ENCODE data around the gene ARGLU1. TPM values are rescaled to one million over a fixed set of nuclear protein-coding genes. Genes with fewer than 3 reads are reported as not detected.

Gene ARGLU1
- total RNA-seq, 1 donor: 42.0 TPM

- Histone ChIP-seq H3K4me1 (ENCODE audit: insufficient read depth, low read length) (peaks cover 10% of the 10 kb centered on the region), H3K9me3 (ENCODE audit: low read depth, low read length) (no peaks in the 10 kb centered on the region), H3K36me3 (ENCODE audit: insufficient read depth, low read length) (no peaks in the 10 kb centered on the region), H3K79me2 (ENCODE audit: insufficient read depth, low read length) (no peaks in the 10 kb centered on the region), H2AFZ (ENCODE audit: low read length) (no peak overlapping the region), H3K27me3 (ENCODE audit: insufficient read depth, low read length) (no peaks in the 10 kb centered on the region), H4K20me1 (ENCODE audit: insufficient read depth, low read length) (peaks cover 2% of the 10 kb centered on the region), H3K4me3 (ENCODE audit: insufficient read depth, low read length) (no peak overlapping the region), H3K4me2 (ENCODE audit: insufficient read depth, low read length) (no peak overlapping the region), H3K27ac (ENCODE audit: low read depth, low read length) (no peak overlapping the region)
- TF ChIP-seq CTCF (IDR thresholded peaks at IDR 0.05; ENCODE audit: extremely low read depth, low read depth, low read length): no peak
- DNase-seq (ENCODE audit: insufficient read length, low spot score, missing footprints): no peak
These were observed 27.0 kb upstream of the ARGLU1 start for GRCh38 chr13:106594980-106595379.

DNA sequence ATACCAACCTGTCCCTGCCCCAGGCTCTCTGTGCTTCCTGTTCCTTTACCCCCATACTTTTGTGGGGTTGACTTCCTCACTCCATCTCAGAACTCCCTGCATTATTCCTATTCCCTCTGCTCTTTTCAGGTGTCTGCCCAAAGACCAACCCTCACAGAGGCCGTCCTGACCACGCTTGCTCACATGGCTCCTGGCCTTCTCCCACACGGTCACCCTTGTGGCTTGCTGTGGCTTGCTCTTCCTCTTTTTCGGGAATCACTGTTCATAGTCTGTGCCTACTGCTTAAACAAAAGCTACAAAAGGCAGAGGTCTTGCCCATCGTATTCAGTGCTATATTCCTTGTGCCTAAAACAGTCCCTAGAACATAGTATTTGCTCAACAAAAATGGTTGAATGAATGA, 25.2 kb upstream of the ARGLU1 start:
- no peaks in the 10 kb centered on the region for H3K79me2 ChIP-seq (ENCODE audit: insufficient read depth, low read length)
- H3K36me3 ChIP-seq (ENCODE audit: insufficient read depth, low read length): no peaks in the 10 kb centered on the region
- DNase-seq (ENCODE audit: insufficient read length, low spot score, missing footprints): no peak
- no peak overlapping the region for H2AFZ ChIP-seq (ENCODE audit: low read length)
- H4K20me1 ChIP-seq (ENCODE audit: insufficient read depth, low read length): peaks cover 2% of the 10 kb centered on the region
- TF ChIP-seq CTCF (IDR thresholded peaks at IDR 0.05; ENCODE audit: extremely low read depth, low read depth, low read length): no peak
- no peak overlapping the region for H3K27ac ChIP-seq (ENCODE audit: low read depth, low read length)
- no peaks in the 10 kb centered on the region for H3K9me3 ChIP-seq (ENCODE audit: low read depth, low read length)
- H3K27me3 ChIP-seq (ENCODE audit: insufficient read depth, low read length): no peaks in the 10 kb centered on the region
- H3K4me3 ChIP-seq (ENCODE audit: insufficient read depth, low read length): no peak overlapping the region
- H3K4me1 ChIP-seq (ENCODE audit: insufficient read depth, low read length): peaks cover 7% of the 10 kb centered on the region
- H3K4me2 ChIP-seq (ENCODE audit: insufficient read depth, low read length): no peak overlapping the region

DNA sequence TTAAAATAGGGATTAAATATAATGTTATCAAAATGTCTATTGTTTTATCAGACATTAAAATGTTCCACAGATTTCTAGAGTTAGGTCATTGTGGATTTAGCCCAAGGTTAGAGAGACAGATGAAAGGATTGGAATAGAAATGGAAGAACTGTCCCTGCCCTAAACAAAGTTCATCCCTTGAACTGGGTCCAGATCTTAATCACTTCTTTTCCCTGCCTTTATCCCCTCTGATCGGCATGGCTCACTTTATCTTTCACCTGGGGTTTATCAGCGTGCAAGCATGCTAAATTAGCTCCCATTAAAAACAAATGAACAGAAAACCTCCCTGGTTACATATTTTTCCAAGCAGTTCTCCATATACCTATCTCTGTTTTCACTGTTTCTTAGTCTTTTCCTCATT, 23.4 kb upstream of the ARGLU1 start:
- Histone ChIP-seq H3K4me2 (ENCODE audit: insufficient read depth, low read length) (no peak overlapping the region), H3K4me3 (ENCODE audit: insufficient read depth, low read length) (no peak overlapping the region), H2AFZ (ENCODE audit: low read length) (no peak overlapping the region), H3K27ac (ENCODE audit: low read depth, low read length) (no peak overlapping the region), H3K27me3 (ENCODE audit: insufficient read depth, low read length) (no peaks in the 10 kb centered on the region), H4K20me1 (ENCODE audit: insufficient read depth, low read length) (peaks cover 2% of the 10 kb centered on the region), H3K9me3 (ENCODE audit: low read depth, low read length) (no peaks in the 10 kb centered on the region), H3K4me1 (ENCODE audit: insufficient read depth, low read length) (peaks cover under 1% of the 10 kb centered on the region), H3K79me2 (ENCODE audit: insufficient read depth, low read length) (no peaks in the 10 kb centered on the region), H3K36me3 (ENCODE audit: insufficient read depth, low read length) (no peaks in the 10 kb centered on the region)
- DNase-seq (ENCODE audit: insufficient read length, low spot score, missing footprints): no peak
- TF ChIP-seq CTCF (IDR thresholded peaks at IDR 0.05; ENCODE audit: extremely low read depth, low read depth, low read length): no peak

DNA sequence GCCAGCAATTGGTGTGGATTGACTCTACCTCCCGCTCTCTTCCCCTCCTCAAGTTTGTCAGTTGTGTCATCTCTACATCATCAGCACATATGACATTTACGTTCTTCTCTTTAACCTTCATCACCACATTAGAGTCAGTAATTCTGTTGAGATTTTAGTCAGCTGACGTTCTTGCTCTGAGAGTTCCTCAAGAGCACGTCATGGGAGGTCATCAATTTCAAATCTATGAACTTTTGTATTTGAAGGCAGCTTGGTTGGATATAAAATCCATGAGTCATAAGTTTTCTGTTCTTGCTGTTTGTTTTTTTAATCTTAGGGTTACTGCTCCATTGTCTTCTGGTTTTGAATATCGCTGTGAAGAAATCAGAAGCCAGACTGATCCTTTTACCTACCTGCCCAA, 21.8 kb upstream of the ARGLU1 start:
- no peak for TF ChIP-seq CTCF (IDR thresholded peaks at IDR 0.05; ENCODE audit: extremely low read depth, low read depth, low read length)
- Histone ChIP-seq H3K27me3 (ENCODE audit: insufficient read depth, low read length) (no peaks in the 10 kb centered on the region), H3K9me3 (ENCODE audit: low read depth, low read length) (no peaks in the 10 kb centered on the region), H3K36me3 (ENCODE audit: insufficient read depth, low read length) (no peaks in the 10 kb centered on the region), H2AFZ (ENCODE audit: low read length) (no peak overlapping the region), H3K27ac (ENCODE audit: low read depth, low read length) (no peak overlapping the region), H3K4me2 (ENCODE audit: insufficient read depth, low read length) (no peak overlapping the region), H3K4me1 (ENCODE audit: insufficient read depth, low read length) (no peaks in the 10 kb centered on the region), H4K20me1 (ENCODE audit: insufficient read depth, low read length) (peaks cover 2% of the 10 kb centered on the region), H3K79me2 (ENCODE audit: insufficient read depth, low read length) (no peaks in the 10 kb centered on the region), H3K4me3 (ENCODE audit: insufficient read depth, low read length) (no peak overlapping the region)
- no peak for DNase-seq (ENCODE audit: insufficient read length, low spot score, missing footprints)
